DND-41 (cell line): ENCODE data around the gene ZMYND19.

Experiments used
- ATAC-seq: fragments of 200-7000 bp; cut with Tn5 transposase; 3 replicates; pipeline ENCODE4 v1.9.1; 2021; ENCODE audit warnings: low read depth; ENCODE audit not compliant: insufficient read depth
- DNase-seq: peaks from one replicate; pipeline ENCODE4 v3.0.0-alpha.2; 2020
- H2AFZ ChIP-seq: 2 replicates; pipeline ENCODE4 v1.6.0; 2012; ENCODE audit warnings: low read depth, low read length
- H3K27ac ChIP-seq: 2 replicates; pipeline ENCODE4 v1.5.1; 2012; ENCODE audit warnings: low read length, inconsistent platforms
- H3K27me3 ChIP-seq: fragments of 200-600 bp; sonication (generic); 2 replicates; pipeline ENCODE4 v1.6.0; 2012; ENCODE audit warnings: low read length, mild to moderate bottlenecking, inconsistent platforms; ENCODE audit not compliant: insufficient read depth, poor library complexity
- H3K36me3 ChIP-seq: 2 replicates; pipeline ENCODE4 v1.5.1; 2012; ENCODE audit warnings: low read length, inconsistent platforms; ENCODE audit not compliant: insufficient read depth
- H3K4me1 ChIP-seq: 2 replicates; pipeline ENCODE4 v1.5.1; 2012; ENCODE audit warnings: mild to moderate bottlenecking, low read length; ENCODE audit not compliant: insufficient read depth
- H3K4me2 ChIP-seq: 2 replicates; pipeline ENCODE4 v1.6.0; 2012; ENCODE audit warnings: mild to moderate bottlenecking, moderate library complexity, low read length, inconsistent platforms; ENCODE audit not compliant: insufficient read depth
- H3K4me3 ChIP-seq, 2 experiments: fragments of 200-600 bp in 1 of 2; shearing (Covaris generic) in 1 of 2; 2 replicates each; pipeline ENCODE4 v1.5.1; 2012 to 2016; ENCODE audit warnings: inconsistent platforms in 2 of 2, low read length in 2 of 2, mild to moderate bottlenecking in 2 of 2, low read depth in 1 of 2, moderate library complexity in 1 of 2
- H3K79me2 ChIP-seq: 2 replicates; pipeline ENCODE4 v1.6.0; 2012; ENCODE audit warnings: low read length, inconsistent platforms; ENCODE audit not compliant: insufficient read depth
- H3K9ac ChIP-seq: 2 replicates; pipeline ENCODE4 v1.6.0; 2012; ENCODE audit warnings: low read depth, mild to moderate bottlenecking, inconsistent platforms, low read length, moderate library complexity
- H3K9me3 ChIP-seq: 2 replicates; pipeline ENCODE4 v1.5.1; 2012; ENCODE audit warnings: low read length, moderate library complexity, mild to moderate bottlenecking, inconsistent platforms; ENCODE audit not compliant: insufficient read depth, severe bottlenecking
- H4K20me1 ChIP-seq: 2 replicates; pipeline ENCODE4 v1.6.0; 2012; ENCODE audit warnings: low read length; ENCODE audit not compliant: insufficient read depth
- CTCF ChIP-seq: IDR thresholded peaks from 2 replicates; pipeline ENCODE4 v1.5.1; 2012; ENCODE audit warnings: borderline replicate concordance, low read length, moderate library complexity, mild to moderate bottlenecking; ENCODE audit not compliant: poor library complexity, severe bottlenecking; ENCODE audit errors: extremely low read depth
- EZH2 ChIP-seq: IDR thresholded peaks from 3 replicates; pipeline ENCODE4 v1.6.1; 2012; ENCODE audit warnings: borderline replicate concordance, low read depth, mild to moderate bottlenecking, moderate library complexity, low read length, inconsistent platforms; ENCODE audit not compliant: severe bottlenecking

The ZMYND19 gene

GRCh38 chr9:137588311-137588710 lies 2.0 kb downstream of the ZMYND19 start:
- peak overlapping the region; percentile 86 for H3K4me2 ChIP-seq
- H3K9ac ChIP-seq, result peak overlapping the region; percentile 86
- peaks cover 60% of the 10 kb centered on the region for H4K20me1 ChIP-seq

GRCh38 chr9:137586854-137587253 lies 3.5 kb downstream of the ZMYND19 start:
- no peak overlapping the region for H3K27ac ChIP-seq
- H3K36me3 ChIP-seq, result peaks cover 69% of the 10 kb centered on the region
- H3K9ac ChIP-seq, result no peak overlapping the region
- DNase-seq, result no peak
- no peak for TF ChIP-seq EZH2
- no peak for TF ChIP-seq CTCF
- H3K9me3 ChIP-seq, result no peaks in the 10 kb centered on the region
- no peak overlapping the region for H3K4me2 ChIP-seq
- no peak overlapping the region for H3K4me3 ChIP-seq
- peaks cover 31% of the 10 kb centered on the region for H3K79me2 ChIP-seq
- ATAC-seq, result no peak
- peaks cover 67% of the 10 kb centered on the region for H4K20me1 ChIP-seq
- no peak overlapping the region for H2AFZ ChIP-seq
- H3K27me3 ChIP-seq, result no peaks in the 10 kb centered on the region
- peaks cover 29% of the 10 kb centered on the region for H3K4me1 ChIP-seq

More at GRCh38 chr9:137588311-137588710, 2.0 kb downstream of the ZMYND19 start:
- H3K27ac ChIP-seq, result no peak overlapping the region
- ATAC-seq (no peak), DNase-seq (no peak)
- H3K36me3 ChIP-seq, result peaks cover 55% of the 10 kb centered on the region
- no peaks in the 10 kb centered on the region for H3K27me3 ChIP-seq
- peaks cover 29% of the 10 kb centered on the region for H3K79me2 ChIP-seq
- H3K9me3 ChIP-seq, result no peaks in the 10 kb centered on the region
- no peak overlapping the region for H3K4me3 ChIP-seq
- H2AFZ ChIP-seq, result no peak overlapping the region
- TF ChIP-seq CTCF (no peak), EZH2 (no peak)
- peaks cover 29% of the 10 kb centered on the region for H3K4me1 ChIP-seq

- Histone ChIP-seq H3K4me2 (no peak overlapping the region), H4K20me1 (peaks cover 59% of the 10 kb centered on the region), H3K4me3 (no peak overlapping the region), H3K4me1 (peaks cover 18% of the 10 kb centered on the region), H3K36me3 (peaks cover 71% of the 10 kb centered on the region), H3K27ac (no peak overlapping the region), H3K79me2 (peaks cover 22% of the 10 kb centered on the region), H3K27me3 (no peaks in the 10 kb centered on the region), H2AFZ (no peak overlapping the region), H3K9ac (no peak overlapping the region), H3K9me3 (no peaks in the 10 kb centered on the region)
- no peak for DNase-seq
- TF ChIP-seq CTCF (no peak), EZH2 (no peak)
- ATAC-seq, result no peak
Measured at GRCh38 chr9:137583957-137584356, 6.4 kb downstream of the ZMYND19 start.

GRCh38 chr9:137583347-137583746 lies 7.0 kb downstream of the ZMYND19 start:
- TF ChIP-seq CTCF (no peak), EZH2 (no peak)
- Histone ChIP-seq H3K9ac (no peak overlapping the region), H3K9me3 (no peaks in the 10 kb centered on the region), H3K4me3 (no peak overlapping the region), H3K36me3 (peaks cover 68% of the 10 kb centered on the region), H3K4me2 (no peak overlapping the region), H3K4me1 (peaks cover 13% of the 10 kb centered on the region), H3K27ac (no peak overlapping the region), H3K79me2 (peaks cover 20% of the 10 kb centered on the region), H2AFZ (no peak overlapping the region), H4K20me1 (peaks cover 53% of the 10 kb centered on the region), H3K27me3 (no peaks in the 10 kb centered on the region)
- DNase-seq, result no peak
- ATAC-seq, result no peak
